GM19328 (cell line): ENCODE results near the gene CPPED1.

Source experiments
- ATAC-seq: cut with Tn5 transposase; IDR thresholded peaks from one replicate; pipeline ENCODE4 v1.9.1; 2021; ENCODE audit warnings: mild to moderate bottlenecking, moderate library complexity; ENCODE audit not compliant: unreplicated experiment

CPPED1 gene

DNA sequence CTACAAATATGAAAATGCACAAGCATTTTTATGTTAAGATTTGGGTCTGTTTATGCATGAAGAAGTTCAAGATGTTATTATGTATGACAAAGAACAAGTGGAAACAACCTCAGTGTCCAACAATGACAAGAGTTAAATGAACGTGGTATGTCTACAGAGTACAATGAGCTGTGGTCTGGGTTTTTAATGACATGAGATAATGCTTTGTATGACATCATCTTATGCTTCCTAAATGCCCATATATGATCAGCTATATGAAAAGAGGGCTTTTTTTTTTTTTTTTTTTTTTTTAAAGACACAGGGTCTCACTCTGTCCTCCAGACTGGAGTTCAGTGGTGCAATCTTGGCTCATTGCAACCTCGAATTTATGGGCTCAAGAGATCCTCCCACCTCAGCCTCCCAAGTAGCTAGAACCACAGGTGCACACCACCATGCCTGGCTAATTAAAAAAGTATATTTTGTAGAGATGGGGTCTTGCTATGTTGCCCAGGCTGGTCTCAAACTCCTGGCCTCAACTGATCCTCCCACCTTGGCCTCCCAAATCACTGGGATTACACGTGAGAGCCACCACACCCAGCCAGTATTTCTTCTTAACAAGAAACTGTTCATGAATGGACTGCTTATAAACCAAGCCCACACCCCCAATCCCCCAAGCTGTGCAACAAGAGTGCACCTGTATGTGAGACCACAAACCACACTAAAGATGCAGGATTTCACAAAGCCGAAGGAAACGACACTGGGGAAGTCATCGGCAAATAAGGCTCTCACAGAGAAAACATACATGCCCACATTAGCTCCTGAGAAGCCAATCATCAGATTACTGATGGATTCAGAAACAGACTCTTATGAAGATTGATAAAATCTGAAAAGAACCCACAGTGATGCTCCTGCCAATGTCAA, 114.5 kb downstream of the CPPED1 start:
- ATAC-seq: no peak

- ATAC-seq: no peak
Measured at GRCh38 chr16:12685806-12686205, 117.9 kb downstream of the CPPED1 start.

GRCh38 chr16:12682432-12683165, 121.1 kb downstream of the CPPED1 start:
- no peak for ATAC-seq

- ATAC-seq: no peak
Measured at GRCh38 chr16:12681653-12682052, 122.0 kb downstream of the CPPED1 start.

DNA sequence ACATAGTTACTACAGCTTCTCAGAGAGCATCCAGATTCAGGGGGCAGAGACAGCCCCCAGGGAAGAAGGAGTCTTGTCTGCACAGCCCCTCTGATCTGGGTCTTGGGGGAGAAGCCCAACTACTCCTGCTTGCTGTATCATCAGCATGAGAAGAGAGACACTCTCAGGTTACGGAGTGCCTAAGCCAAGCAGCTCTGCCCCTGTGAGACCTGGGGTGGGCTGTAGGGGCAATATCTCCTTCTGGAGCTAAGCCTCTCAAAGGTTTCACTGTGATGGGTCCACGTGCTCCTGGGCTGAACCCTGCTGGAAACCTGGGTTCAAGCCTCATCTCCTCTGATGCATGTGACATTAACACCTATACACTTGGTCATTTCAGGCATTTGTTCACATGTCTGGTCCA, 123.2 kb downstream of the CPPED1 start:
- no peak for ATAC-seq

- no peak for ATAC-seq
Measured at GRCh38 chr16:12679660-12680272, 123.9 kb downstream of the CPPED1 start.

DNA sequence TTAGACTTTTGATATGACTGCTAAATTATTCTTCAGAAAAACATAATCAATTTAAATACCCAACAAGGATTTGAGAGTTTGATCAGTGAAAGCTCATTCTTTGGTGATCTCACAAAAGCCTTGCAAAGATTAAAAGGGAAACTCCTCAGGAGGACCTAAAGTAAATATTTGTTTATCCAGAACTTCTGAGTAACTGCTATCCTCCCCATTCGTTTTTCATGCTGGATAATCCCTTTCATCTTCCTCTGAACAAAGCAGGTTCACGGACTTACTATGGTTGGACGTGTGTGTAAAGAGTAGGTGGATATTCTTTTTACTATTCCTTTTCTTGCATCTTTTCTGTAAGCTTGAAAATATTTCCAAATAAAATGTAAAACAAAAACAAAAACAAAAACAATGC, 124.7 kb downstream of the CPPED1 start:
- ATAC-seq: no peak

DNA sequence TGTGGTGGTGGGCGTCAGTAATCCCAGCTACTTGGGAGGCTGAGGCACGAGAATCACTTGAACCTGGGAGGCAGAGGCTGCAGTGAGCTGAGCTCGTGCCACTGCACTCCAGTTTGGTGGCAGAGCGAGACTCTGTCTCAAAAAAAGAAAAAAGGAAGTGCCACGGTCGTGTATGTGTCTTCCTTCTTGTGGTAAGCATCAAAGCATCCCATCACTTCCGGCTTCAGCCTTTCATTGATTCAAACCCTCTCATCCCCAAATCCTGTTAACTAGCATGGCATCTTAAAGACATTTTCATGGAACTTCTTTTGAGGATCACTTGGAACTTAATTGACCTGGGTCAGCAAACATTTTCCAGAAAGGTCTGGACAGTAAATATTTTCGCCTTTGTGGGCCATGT, 126.2 kb downstream of the CPPED1 start:
- ATAC-seq: no peak

DNA sequence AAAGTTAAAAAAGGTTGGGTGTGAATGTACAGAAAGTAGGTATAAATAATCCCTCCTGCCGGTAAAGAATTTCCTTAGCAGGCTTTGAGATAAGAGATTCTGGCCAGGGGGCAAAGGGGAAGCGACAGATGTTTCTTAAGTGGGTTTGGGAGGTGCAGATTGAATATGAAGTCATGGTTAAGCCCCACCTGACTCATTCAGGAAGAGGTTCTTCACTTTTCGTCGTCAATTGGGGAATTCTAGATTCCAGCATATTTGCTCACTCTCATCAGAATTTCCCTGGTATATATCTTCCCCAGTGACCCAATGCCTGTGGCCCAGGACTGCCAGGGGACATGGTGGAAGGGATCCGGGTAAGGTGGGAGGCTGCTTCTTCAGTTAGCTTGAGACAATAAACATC, 127.8 kb downstream of the CPPED1 start:
- ATAC-seq: no peak

- no peak for ATAC-seq
Measured at GRCh38 chr16:12675046-12675445, 128.6 kb downstream of the CPPED1 start.

DNA sequence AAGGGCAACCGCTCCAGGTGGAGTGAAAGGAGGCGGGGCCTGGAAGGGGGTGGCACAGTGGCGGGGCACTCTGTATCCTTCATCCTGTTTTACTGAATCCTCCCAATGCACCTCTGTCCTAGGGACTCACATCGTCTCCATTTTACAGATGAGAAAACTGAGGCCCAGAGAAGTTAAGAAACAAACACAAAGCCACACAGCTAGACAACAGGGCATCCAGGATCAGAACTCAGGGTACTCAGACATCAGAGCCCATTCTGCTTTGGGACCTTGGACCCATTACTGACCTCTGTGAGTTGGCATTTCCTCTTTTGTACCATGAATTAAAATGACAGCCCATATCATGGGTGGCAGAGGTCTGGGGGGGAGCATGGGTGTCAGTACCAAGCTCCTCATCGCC, 129.2 kb downstream of the CPPED1 start:
- ATAC-seq: no peak

DNA sequence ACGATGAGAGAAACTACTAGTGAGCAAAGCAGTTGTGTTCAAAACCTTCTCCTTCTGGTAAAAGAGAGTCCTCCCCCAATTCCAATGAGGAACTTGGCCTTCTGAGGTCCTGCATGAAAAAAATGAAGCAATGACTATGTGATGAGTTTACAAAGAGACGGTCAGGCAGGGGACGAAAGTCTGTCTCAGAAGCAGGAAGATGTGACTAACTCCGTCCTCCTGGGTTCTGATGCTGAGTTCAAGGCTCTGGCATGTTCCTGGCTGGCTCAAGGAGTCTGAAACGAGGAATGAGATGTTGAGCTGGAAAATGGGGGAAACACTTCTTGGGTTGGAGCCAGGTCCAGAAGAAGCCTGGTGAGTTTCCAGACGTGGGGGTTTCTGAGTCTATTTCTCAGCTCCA, 129.6 kb downstream of the CPPED1 start:
- no peak for ATAC-seq

DNA sequence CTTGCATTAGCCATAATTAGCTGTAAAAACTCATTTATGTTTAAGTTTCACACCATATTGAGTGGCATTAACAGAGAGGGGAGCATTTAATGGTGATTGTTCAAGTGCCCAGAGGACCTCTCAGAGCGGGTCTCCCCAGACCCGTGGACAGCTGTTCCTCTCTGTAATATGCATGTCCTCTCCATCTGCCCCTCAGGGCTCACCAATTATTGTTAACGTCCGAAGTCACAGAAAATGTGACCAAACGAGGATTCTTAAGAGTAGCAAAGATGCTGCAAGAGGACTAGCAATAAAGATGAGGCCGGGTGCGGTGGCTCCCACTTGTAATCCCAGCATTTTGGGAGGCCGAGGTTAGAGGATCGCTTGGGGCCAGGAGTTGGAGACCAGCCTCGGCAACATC, 130.2 kb downstream of the CPPED1 start:
- ATAC-seq: no peak

GRCh38 chr16:12672986-12673385, 130.7 kb downstream of the CPPED1 start:
- ATAC-seq: no peak

- ATAC-seq: no peak
Measured at GRCh38 chr16:12669908-12670307, 133.8 kb downstream of the CPPED1 start.

- no peak for ATAC-seq
Measured at GRCh38 chr16:12667909-12668308, 135.8 kb downstream of the CPPED1 start.

- ATAC-seq: no peak
Measured at GRCh38 chr16:12664164-12664733, 139.4 kb downstream of the CPPED1 start.

GRCh38 chr16:12661656-12662172, 142.0 kb downstream of the CPPED1 start:
- no peak for ATAC-seq

GRCh38 chr16:12659871-12660270, 143.8 kb downstream of the CPPED1 start:
- no peak for ATAC-seq

DNA sequence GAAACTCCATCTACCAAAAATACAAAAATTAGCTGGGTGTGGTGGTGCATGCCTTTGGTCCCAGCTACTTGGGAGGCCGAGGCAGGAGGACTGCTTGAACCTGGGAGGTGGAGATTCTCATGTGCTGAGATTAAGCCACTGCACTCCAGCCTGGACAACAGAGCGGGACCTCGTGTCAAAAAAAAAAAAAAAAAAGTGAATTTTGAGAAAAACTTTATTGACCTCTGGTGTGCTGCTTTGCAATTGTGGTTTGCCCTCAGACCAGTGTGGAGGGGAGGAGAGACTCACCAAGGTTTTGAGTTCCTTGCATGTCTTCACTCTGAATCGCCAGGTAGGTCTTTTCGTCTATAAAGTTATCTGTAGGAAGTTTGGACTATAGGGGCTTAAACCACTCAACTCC, 145.2 kb downstream of the CPPED1 start:
- no peak for ATAC-seq

DNA sequence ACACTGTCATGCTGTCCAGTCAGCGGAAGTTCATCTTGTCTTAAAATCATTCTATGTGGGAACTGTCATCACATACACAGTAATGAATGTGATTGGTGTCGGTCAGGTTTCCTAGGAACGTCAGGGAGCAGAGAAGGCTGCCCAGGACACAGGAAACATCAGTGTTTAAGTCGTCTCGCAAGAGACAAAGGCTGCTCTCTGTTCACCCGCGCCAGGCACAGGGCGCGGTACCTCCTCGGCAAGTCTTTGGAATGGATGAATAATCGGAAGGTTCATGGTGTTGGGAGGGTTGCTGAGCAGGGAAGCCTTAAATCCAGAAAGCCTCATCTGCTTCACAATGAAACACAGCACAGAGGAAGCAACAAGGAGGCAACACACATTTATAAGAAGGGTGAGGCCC, 148.2 kb downstream of the CPPED1 start:
- no peak for ATAC-seq
